SK-N-SH (cell line): Measurements from ENCODE around the gene ADAMTS3.

Source experiments
- ELF1 ChIP-seq: IDR thresholded peaks from 2 replicates; pipeline ENCODE4 v1.4.0; 2012
- EP300 ChIP-seq, 2 experiments: IDR thresholded peaks; 2 replicates each; pipeline versions ENCODE4 v1.4.0 to v1.6.1; 2012; ENCODE audit warnings: borderline replicate concordance in 1 of 2, low read depth in 1 of 2, low read length in 1 of 2
- EZH2phosphoT487 ChIP-seq: fragments of 200-600 bp; sonication (generic); IDR thresholded peaks from 2 replicates; pipeline ENCODE4 v1.6.1; 2017; ENCODE audit warnings: low read depth, mixed run types, mild to moderate bottlenecking, antibody characterized with exemption, moderate library complexity, borderline replicate concordance
- GABPA ChIP-seq: IDR thresholded peaks from 2 replicates; pipeline ENCODE4 v1.4.0; 2012; ENCODE audit warnings: low read depth, mild to moderate bottlenecking
- MEF2A ChIP-seq: IDR thresholded peaks from 2 replicates; pipeline ENCODE4 v1.4.0; 2012; ENCODE audit warnings: low read depth, borderline replicate concordance
- NRF1 ChIP-seq: IDR thresholded peaks from 2 replicates; pipeline ENCODE4 v1.6.1; 2012; ENCODE audit warnings: low read depth, mild to moderate bottlenecking, low read length
- POLR2AphosphoS5 ChIP-seq: IDR thresholded peaks from 2 replicates; pipeline ENCODE4 v1.6.1; 2012; ENCODE audit warnings: low read depth, low read length
- SIN3A ChIP-seq: IDR thresholded peaks from 2 replicates; pipeline ENCODE4 v1.6.1; 2012; ENCODE audit warnings: low read depth, mild to moderate bottlenecking, low read length, moderate library complexity, borderline replicate concordance
- TF ChIP-seq, protein P1 (sequence below): fragments of 150-350 bp; IDR thresholded peaks from 2 replicates; pipeline ENCODE4 v1.6.1; 2017; ENCODE audit warnings: antibody characterized with exemption, low read length, low read depth, borderline replicate concordance
- TF ChIP-seq, protein P2 (sequence below): fragments of 200-600 bp; sonication (generic); IDR thresholded peaks from 2 replicates; pipeline ENCODE4 v1.6.1; 2017; ENCODE audit warnings: antibody characterized with exemption, mild to moderate bottlenecking, moderate library complexity
- TF ChIP-seq, protein P3 (sequence below): IDR thresholded peaks from 2 replicates; pipeline ENCODE4 v1.4.0; 2012; ENCODE audit warnings: low read depth, borderline replicate concordance
- TF ChIP-seq, protein P4 (sequence below): IDR thresholded peaks from 2 replicates; pipeline ENCODE4 v1.4.0; 2012; ENCODE audit warnings: low read depth, borderline replicate concordance

DNA sequence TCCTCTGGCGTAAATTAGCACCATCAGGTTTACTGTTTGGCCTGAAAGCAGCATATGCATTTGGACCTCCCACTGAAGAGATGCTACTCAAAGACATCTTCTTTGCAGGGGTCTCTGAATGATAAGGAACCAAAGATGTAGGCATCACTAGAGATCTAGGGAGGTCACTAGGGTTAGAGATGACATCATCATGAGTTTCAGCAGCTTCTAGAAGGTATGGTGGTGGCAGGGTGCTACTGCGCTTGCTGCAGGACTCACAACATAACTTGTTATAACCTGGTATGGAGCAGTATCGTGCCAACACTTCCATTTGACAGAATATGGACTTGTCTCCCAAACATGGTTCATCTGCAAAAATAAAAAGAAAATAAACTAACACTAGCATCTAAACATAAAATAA lies 285.7 kb downstream of the ADAMTS3 start:
- TF ChIP-seq, protein P1, sequence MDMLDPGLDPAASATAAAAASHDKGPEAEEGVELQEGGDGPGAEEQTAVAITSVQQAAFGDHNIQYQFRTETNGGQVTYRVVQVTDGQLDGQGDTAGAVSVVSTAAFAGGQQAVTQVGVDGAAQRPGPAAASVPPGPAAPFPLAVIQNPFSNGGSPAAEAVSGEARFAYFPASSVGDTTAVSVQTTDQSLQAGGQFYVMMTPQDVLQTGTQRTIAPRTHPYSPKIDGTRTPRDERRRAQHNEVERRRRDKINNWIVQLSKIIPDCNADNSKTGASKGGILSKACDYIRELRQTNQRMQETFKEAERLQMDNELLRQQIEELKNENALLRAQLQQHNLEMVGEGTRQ: no peak
- no peak for TF ChIP-seq POLR2AphosphoS5
- TF ChIP-seq, protein P2, sequence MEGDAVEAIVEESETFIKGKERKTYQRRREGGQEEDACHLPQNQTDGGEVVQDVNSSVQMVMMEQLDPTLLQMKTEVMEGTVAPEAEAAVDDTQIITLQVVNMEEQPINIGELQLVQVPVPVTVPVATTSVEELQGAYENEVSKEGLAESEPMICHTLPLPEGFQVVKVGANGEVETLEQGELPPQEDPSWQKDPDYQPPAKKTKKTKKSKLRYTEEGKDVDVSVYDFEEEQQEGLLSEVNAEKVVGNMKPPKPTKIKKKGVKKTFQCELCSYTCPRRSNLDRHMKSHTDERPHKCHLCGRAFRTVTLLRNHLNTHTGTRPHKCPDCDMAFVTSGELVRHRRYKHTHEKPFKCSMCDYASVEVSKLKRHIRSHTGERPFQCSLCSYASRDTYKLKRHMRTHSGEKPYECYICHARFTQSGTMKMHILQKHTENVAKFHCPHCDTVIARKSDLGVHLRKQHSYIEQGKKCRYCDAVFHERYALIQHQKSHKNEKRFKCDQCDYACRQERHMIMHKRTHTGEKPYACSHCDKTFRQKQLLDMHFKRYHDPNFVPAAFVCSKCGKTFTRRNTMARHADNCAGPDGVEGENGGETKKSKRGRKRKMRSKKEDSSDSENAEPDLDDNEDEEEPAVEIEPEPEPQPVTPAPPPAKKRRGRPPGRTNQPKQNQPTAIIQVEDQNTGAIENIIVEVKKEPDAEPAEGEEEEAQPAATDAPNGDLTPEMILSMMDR: no peak
- TF ChIP-seq, protein P3, sequence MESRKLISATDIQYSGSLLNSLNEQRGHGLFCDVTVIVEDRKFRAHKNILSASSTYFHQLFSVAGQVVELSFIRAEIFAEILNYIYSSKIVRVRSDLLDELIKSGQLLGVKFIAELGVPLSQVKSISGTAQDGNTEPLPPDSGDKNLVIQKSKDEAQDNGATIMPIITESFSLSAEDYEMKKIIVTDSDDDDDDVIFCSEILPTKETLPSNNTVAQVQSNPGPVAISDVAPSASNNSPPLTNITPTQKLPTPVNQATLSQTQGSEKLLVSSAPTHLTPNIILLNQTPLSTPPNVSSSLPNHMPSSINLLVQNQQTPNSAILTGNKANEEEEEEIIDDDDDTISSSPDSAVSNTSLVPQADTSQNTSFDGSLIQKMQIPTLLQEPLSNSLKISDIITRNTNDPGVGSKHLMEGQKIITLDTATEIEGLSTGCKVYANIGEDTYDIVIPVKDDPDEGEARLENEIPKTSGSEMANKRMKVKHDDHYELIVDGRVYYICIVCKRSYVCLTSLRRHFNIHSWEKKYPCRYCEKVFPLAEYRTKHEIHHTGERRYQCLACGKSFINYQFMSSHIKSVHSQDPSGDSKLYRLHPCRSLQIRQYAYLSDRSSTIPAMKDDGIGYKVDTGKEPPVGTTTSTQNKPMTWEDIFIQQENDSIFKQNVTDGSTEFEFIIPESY: no peak
- TF ChIP-seq NRF1: no peak
- TF ChIP-seq, protein P4, sequence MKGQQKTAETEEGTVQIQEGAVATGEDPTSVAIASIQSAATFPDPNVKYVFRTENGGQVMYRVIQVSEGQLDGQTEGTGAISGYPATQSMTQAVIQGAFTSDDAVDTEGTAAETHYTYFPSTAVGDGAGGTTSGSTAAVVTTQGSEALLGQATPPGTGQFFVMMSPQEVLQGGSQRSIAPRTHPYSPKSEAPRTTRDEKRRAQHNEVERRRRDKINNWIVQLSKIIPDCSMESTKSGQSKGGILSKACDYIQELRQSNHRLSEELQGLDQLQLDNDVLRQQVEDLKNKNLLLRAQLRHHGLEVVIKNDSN: no peak
- no peak for TF ChIP-seq EZH2phosphoT487
- no peak for TF ChIP-seq GABPA
- TF ChIP-seq EP300 (IDR thresholded peaks at IDR 0.05; ENCODE audit: borderline replicate concordance in 1 of 2, low read depth in 1 of 2, low read length in 1 of 2): no peak
- no peak for TF ChIP-seq SIN3A
- no peak for TF ChIP-seq ELF1
- TF ChIP-seq MEF2A: no peak
